ENCODE data around the gene HEXD.
"Not testable (repeated sequence)": the region's sequence is repeated elsewhere in the genome, so short reads cannot be mapped to it uniquely, and the experiment has no call there.

HEXD gene

GRCh38 chr17:82458179-82458884 is 40.2 kb downstream of the HEXD start, which contains the start of gene NARF:
Gene NARF, plus strand, starts transcription at chr17:82458741. Its CDS starts 63 bp downstream, at chr17:82458804.
- peak; percentile 99 for DNase-seq (ENCODE audit: low spot score)

- no peak for DNase-seq (ENCODE audit: low spot score)
Measured at GRCh38 chr17:82458885-82459424, 40.8 kb downstream of the HEXD start.

- not testable (repeated sequence) for DNase-seq (ENCODE audit: low spot score)
Measured at GRCh38 chr17:82459936-82460335, 41.8 kb downstream of the HEXD start.

DNA sequence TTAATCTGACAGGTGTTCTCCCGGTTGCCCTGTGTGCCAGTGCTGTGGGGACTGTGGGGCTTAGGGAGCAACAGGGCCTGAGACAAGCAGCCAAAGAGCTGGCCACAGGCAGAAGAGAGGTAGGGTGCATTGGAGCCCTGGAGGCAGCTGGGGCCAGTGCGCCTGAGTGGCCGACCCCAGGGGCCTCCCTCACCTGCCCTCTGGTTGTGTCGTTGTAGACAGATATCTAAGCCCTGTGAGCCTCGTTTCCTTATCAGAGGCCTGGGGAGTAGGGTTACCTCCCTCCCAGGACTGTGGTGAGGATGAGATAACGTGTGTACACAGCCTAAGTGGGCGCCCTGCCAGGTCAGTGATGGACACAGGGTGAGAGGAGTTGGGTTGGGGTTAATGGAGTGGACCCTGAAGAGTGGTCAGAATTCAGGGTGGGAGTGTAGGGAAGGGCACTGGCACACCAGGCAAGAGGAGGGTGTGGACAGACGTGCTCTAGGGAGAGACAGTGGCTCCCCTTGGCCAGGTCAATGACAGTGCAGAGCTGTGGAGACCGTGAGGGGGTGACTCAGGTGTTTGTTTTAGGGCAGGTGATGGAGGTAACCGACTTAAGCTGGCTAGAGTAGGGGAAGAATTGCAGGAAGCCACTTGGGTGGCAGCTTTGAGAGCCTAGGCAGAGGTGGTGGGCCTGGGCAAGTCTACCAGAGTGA is 43.8 kb downstream of the HEXD start:
- no peak for DNase-seq (ENCODE audit: low spot score)

DNA sequence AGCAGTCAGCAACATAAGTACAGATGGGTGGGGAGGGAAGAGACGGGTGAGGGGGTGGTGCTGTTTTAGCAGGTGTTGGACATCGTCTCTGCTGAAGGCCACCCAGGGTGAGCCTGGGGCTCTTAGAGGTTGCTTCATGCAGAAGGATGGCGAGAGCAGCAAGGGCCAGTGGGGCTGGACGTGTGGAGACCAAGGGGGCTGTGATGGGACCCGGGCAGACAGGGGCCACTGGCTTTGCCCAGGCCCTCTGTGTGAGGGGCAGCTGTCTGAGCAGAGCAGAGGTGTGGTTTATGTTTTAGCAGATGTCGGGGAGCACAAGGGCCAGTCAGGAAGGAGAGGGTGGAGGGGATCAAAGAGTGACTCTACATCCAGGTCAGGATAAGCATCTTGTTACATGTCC is 45.2 kb downstream of the HEXD start:
- DNase-seq (ENCODE audit: low spot score): no peak

- DNase-seq (ENCODE audit: low spot score): no peak
Measured at GRCh38 chr17:82463925-82464566, 45.9 kb downstream of the HEXD start.

DNA sequence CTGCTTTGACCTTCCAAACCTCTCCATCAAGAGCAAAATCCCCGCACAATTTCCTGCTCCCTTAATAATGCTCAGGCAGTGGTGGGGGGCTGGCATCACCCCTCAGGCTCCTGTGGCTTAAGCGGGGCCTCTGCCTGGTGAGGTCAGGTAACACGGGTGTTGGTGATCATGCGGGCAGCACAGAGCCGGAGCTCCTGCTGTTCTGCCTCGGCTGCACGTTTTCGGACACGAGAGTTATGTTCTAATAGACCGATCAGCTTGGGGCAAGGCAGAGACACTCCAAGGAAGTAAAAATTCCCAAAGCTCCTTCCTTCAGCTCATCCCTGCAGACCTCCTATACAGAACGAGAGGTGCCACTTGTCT is 46.4 kb downstream of the HEXD start:
- no peak for DNase-seq (ENCODE audit: low spot score)

DNA sequence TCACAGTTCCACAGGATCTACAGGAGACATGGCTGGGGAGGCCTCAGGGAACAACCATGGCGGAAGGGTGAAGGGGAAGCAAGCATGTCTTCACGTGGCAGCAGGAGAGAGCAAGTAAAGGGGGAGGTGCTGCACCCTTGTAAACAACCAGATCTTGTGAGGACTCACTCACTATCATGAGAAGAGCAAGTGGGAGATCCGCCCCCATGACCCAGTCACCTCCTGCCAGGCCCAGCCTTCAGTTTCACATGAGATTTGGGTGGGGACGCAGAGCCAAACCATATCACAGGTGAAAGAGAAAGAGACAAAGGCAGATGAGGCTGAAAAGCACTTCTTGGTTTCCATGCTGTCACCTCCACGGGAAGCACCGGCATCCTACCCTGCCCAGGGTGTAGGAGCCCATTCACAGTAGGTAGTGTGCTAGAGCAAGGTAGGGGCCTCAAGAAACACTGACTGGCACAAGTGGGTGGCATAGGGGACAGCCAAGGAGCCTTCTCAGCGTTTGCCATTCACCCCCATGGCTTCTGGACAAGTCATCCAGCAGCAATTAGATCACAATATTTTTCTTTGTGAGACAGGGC is 47.0 kb downstream of the HEXD start:
- no peak for DNase-seq (ENCODE audit: low spot score)

- no peak for DNase-seq (ENCODE audit: low spot score)
Measured at GRCh38 chr17:82468692-82469091, 50.5 kb downstream of the HEXD start.

GRCh38 chr17:82470065-82470464 is 51.9 kb downstream of the HEXD start:
- no peak for DNase-seq (ENCODE audit: low spot score)

DNA sequence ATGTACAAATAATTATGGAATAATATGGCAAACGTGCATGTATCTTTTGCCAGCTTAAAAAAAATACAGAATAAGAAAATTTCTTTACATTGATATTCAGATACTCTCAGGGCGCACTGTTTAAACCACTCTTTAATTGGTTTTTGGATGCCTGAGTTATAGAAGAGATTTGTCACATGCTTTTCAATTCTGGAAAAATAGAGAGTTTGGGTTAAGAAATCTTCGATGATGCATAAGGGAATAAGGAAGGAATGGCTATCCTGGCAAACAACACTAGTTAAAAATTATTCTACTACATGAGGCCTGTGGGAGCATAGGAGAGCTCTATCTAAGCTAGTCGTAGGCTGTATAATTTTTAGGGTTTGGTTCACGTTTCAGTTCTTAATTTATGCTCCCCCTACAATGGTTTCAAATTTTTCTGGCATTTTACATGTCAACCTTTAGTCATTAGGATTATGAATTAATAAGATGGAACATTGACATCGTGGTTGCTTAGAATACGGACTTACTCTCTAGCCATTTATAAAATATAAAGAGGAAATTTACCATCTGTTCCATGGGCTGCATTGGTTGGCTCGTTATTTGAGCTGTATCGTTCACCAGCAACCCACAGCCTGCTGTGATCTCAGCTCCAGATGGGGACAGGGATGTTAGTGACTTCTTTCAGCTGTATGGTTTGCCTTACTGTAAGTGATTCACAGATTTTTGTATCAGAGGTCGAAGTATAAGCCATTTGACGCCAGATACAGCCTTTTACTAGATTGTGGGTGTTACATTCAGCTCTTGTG is 56.3 kb downstream of the HEXD start:
- no peak for DNase-seq (ENCODE audit: low spot score)

GRCh38 chr17:82475458-82475857 is 57.3 kb downstream of the HEXD start:
- no peak for DNase-seq (ENCODE audit: low spot score)

- no peak for DNase-seq (ENCODE audit: low spot score)
Measured at GRCh38 chr17:82477934-82478333, 59.8 kb downstream of the HEXD start.

- no peak for DNase-seq (ENCODE audit: low spot score)
Measured at GRCh38 chr17:82479602-82480001, 61.5 kb downstream of the HEXD start.

GRCh38 chr17:82480318-82480717 is 62.2 kb downstream of the HEXD start:
- no peak for DNase-seq (ENCODE audit: low spot score)

- no peak for DNase-seq (ENCODE audit: low spot score)
Measured at GRCh38 chr17:82483204-82483660, 65.1 kb downstream of the HEXD start.

DNA sequence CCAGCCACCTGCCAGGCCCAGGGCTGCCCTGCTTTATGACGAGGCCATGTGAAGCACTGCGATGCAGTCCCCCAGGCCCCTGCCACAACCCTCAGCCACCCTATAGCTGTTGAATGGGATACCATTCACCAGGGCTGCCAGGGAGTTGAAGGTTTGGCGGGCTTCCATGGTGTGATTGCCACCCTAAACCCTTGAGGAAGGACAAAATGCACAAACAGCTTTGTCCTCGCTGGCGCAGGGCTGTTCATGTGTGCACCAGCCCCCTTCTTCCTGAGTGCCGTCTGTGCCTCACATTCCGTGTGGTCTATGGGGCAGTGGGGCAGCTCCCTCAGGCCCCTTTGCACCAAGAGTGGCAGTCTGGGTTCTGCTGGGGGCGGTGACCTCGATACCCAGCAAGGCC is 65.7 kb downstream of the HEXD start:
- no peak for DNase-seq (ENCODE audit: low spot score)

DNA sequence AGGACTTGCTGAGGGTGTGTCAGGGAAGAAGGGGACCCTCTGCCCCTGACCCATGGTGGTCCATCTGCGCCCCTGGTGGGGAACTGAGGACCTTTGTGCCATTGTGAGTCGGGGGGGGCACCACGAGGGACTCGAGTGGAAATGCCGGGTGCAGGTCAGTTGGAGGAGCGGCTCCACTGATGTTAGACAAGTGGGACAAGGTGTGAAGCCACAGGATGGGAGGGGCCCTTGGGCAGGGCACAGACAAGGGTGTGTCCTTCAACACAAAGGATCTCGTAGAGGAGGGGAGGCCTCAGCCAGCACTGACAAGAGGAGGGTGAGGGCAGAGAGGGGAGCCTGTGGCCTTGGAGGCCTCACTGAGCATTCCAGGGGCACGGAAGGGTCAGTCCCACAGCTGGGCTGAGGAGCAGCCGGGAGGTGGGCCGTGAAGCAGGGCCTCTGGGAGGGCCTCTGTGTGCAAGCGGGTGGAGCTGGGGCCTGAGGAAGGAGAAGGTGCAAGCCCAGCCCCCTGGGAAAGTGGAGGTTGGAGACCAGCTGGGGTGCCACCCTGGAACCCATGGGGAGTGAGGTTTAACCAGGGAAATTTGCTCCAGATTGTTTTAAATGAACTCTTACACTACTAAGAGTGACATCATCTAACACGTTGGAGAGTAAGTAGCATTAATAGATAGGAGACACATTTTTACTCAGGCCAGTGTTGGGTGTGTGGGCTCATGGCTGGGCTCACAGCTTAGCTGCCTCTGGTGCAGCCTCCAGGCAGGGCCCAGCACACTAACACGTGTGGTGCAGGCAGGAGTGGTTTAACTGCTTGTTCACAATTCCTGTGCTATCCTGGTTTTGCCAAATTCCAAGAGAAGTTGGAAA is 68.3 kb downstream of the HEXD start:
- DNase-seq (ENCODE audit: low spot score): no peak

DNA sequence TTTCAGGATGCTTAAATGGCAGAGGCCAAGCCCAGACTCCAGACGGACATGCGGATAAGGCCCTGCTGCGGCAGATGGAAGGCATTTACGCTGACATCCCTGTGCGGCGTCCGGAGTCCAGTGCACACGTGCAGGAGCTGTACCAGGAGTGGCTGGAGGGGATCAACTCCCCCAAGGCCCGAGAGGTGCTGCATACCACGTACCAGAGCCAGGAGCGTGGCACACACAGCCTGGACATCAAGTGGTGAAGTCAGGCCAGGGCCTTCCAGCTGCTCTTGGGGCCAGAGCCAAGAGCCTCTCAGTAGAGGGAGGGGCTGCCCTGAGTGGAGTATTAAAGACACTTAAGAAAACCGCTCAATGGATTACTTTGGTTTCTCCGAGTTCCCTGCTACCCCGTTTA is 69.8 kb downstream of the HEXD start:
- DNase-seq (ENCODE audit: low spot score): peak; percentile 27

DNA sequence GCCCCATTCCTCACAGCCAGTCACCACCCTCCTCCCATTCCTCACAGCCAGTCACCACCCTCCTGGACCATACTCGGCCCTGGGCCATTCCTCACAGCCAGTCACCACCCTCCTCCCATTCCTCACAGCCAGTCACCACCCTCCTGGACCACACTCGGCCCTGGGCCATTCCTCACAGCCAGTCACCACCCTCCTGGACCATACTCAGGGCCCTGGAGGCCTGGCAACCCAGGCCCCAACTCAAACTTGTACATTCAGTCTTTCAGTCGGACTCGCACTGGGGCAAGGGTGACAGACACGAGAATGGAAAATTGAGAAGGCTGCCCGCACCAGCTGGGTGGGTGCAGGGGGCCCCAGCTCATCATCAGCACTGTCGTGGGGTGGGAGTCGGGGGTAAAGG is 71.0 kb downstream of the HEXD start:
- peak; percentile 76 for DNase-seq (ENCODE audit: low spot score)

All from Ammon's horn (tissue), 1 donor.